A549 (cell line): ENCODE data around the gene CCDC85B. TPM values are rescaled to one million over a fixed set of nuclear protein-coding genes. Genes with fewer than 3 reads are reported as not detected.

Source experiments
- CBX2 ChIP-seq: fragments of 200-600 bp; sonication (generic); IDR thresholded peaks from 2 replicates; pipeline ENCODE4 v1.6.1; 2016; ENCODE audit warnings: low read depth, mild to moderate bottlenecking, borderline replicate concordance
- CEBPB ChIP-seq, 2 experiments: fragments of >200 bp in 1 of 2; sonication (Bioruptor Twin) in 1 of 2; formaldehyde crosslinking in 1 of 2; IDR thresholded peaks; 2 replicates each; pipeline ENCODE4 v1.6.1; 2012 to 2016
- CHD2 ChIP-seq: fragments of 150-350 bp; IDR thresholded peaks from 2 replicates; pipeline ENCODE4 v1.6.1; 2014; ENCODE audit warnings: low read length; ENCODE audit not compliant: partially characterized antibody
- CHD4 ChIP-seq: fragments of 200-600 bp; sonication (generic); IDR thresholded peaks from 2 replicates; pipeline ENCODE4 v1.6.1; 2016; ENCODE audit warnings: antibody characterized with exemption, mild to moderate bottlenecking, borderline replicate concordance
- EHF ChIP-seq: fragments of 250-450 bp; sonication (Bioruptor Pico); IDR thresholded peaks from 2 replicates; pipeline ENCODE4 v1.5.0; 2020; ENCODE audit warnings: mild to moderate bottlenecking
- EHMT2 ChIP-seq: fragments of 200-600 bp; sonication (generic); IDR thresholded peaks from 2 replicates; pipeline ENCODE4 v1.6.1; 2016; ENCODE audit warnings: antibody characterized with exemption, low read depth, mild to moderate bottlenecking, moderate library complexity
- ESRRA ChIP-seq: fragments of 150-350 bp; IDR thresholded peaks from 2 replicates; pipeline ENCODE4 v1.6.1; 2014; ENCODE audit warnings: mild to moderate bottlenecking, low read length, borderline replicate concordance
- FOSL2 ChIP-seq, 2 experiments: fragments of 450-650 bp in 1 of 2; fragments of >200 bp in 1 of 2; sonication (Bioruptor Twin) in 1 of 2; formaldehyde crosslinking; IDR thresholded peaks; 2 replicates each; pipeline versions ENCODE4 v1.5.0 to v1.6.1; 2016 to 2020; ENCODE audit warnings: mild to moderate bottlenecking in 1 of 2, moderate library complexity in 1 of 2
- FOXS1 ChIP-seq: fragments of 250-450 bp; sonication (Bioruptor Pico); IDR thresholded peaks from 2 replicates; pipeline ENCODE4 v1.5.0; 2020; ENCODE audit warnings: mild to moderate bottlenecking, moderate library complexity
- GATA3 ChIP-seq: IDR thresholded peaks from 2 replicates; pipeline ENCODE4 v1.6.1; 2012; ENCODE audit warnings: borderline replicate concordance
- HEYL ChIP-seq: fragments of 250-450 bp; sonication (Bioruptor Pico); IDR thresholded peaks from 2 replicates; pipeline ENCODE4 v1.8.0; 2021; ENCODE audit warnings: mild to moderate bottlenecking, moderate library complexity
- HOXA7 ChIP-seq: fragments of 250-450 bp; sonication (Bioruptor Pico); IDR thresholded peaks from 2 replicates; pipeline ENCODE4 v1.5.0; 2020; ENCODE audit warnings: mild to moderate bottlenecking, moderate library complexity
- HOXB5 ChIP-seq: fragments of 250-450 bp; sonication (Bioruptor Pico); IDR thresholded peaks from 2 replicates; pipeline ENCODE4 v1.5.0; 2020; ENCODE audit warnings: mild to moderate bottlenecking, moderate library complexity
- JUNB ChIP-seq: fragments of >200 bp; sonication (Bioruptor Twin); formaldehyde crosslinking; IDR thresholded peaks from 2 replicates; pipeline ENCODE4 v1.6.1; 2016
- KDM1A ChIP-seq: fragments of 200-600 bp; sonication (generic); IDR thresholded peaks from 2 replicates; pipeline ENCODE4 v1.6.1; 2016; ENCODE audit warnings: low read depth, mild to moderate bottlenecking
- KDM5A ChIP-seq: fragments of 200-600 bp; sonication (generic); IDR thresholded peaks from 2 replicates; pipeline ENCODE4 v1.6.1; 2016; ENCODE audit warnings: antibody characterized with exemption, mild to moderate bottlenecking
- MAFK ChIP-seq: fragments of 450-650 bp; IDR thresholded peaks from 2 replicates; pipeline ENCODE4 v1.6.1; 2014; ENCODE audit not compliant: partially characterized antibody
- MAZ ChIP-seq: fragments of 150-350 bp; IDR thresholded peaks from 2 replicates; pipeline ENCODE4 v1.6.1; 2014; ENCODE audit warnings: antibody characterized with exemption, low read depth, low read length, borderline replicate concordance
- NPAS2 ChIP-seq: fragments of 250-450 bp; sonication (Bioruptor Pico); IDR thresholded peaks from 2 replicates; pipeline ENCODE4 v1.8.0; 2022; ENCODE audit warnings: mild to moderate bottlenecking, moderate library complexity, borderline replicate concordance
- PHF8 ChIP-seq: fragments of 200-600 bp; sonication (generic); IDR thresholded peaks from 2 replicates; pipeline ENCODE4 v1.6.1; 2016; ENCODE audit warnings: low read depth, mild to moderate bottlenecking, antibody characterized with exemption, moderate library complexity, borderline replicate concordance
- POLR2A ChIP-seq: IDR thresholded peaks from 2 replicates; pipeline ENCODE4 v1.6.1; 2012; ENCODE audit warnings: mild to moderate bottlenecking, low read length
- POLR2AphosphoS2 ChIP-seq: conservative IDR thresholded peaks from 2 replicates; pipeline ENCODE4 v1.6.1; 2012; ENCODE audit warnings: low read length, improper control_type of control experiment, inconsistent platforms
- RAD21 ChIP-seq, 2 experiments: fragments of >200 bp in 1 of 2; sonication (Bioruptor Twin) in 1 of 2; formaldehyde crosslinking in 1 of 2; IDR thresholded peaks in 1 of 2; conservative IDR thresholded peaks in 1 of 2; 2 replicates in 1 of 2; 3 replicates in 1 of 2; pipeline ENCODE4 v1.6.1; 2012 to 2018; ENCODE audit warnings: inconsistent platforms in 1 of 2
- RARB ChIP-seq: fragments of 250-450 bp; sonication (Bioruptor Pico); IDR thresholded peaks from 2 replicates; pipeline ENCODE4 v1.8.0; 2021; ENCODE audit warnings: mild to moderate bottlenecking, moderate library complexity
- RCOR1 ChIP-seq: fragments of 150-350 bp; IDR thresholded peaks from 2 replicates; pipeline ENCODE4 v1.6.1; 2014; ENCODE audit warnings: antibody characterized with exemption, low read length, low read depth
- RFX5 ChIP-seq: fragments of 450-650 bp; IDR thresholded peaks from 2 replicates; pipeline ENCODE4 v1.7.1; 2014; ENCODE audit warnings: antibody characterized with exemption, mild to moderate bottlenecking, moderate library complexity
- RNF2 ChIP-seq: fragments of 200-600 bp; sonication (generic); IDR thresholded peaks from 2 replicates; pipeline ENCODE4 v1.6.1; 2016; ENCODE audit warnings: low read depth, mild to moderate bottlenecking, antibody characterized with exemption, moderate library complexity, borderline replicate concordance
- SMC3 ChIP-seq: fragments of >200 bp; sonication (Bioruptor Twin); formaldehyde crosslinking; IDR thresholded peaks from 3 replicates; pipeline ENCODE4 v1.6.1; 2018; ENCODE audit warnings: inconsistent platforms
- SREBF2 ChIP-seq: fragments of 450-650 bp; IDR thresholded peaks from 2 replicates; pipeline ENCODE4 v1.6.1; 2014; ENCODE audit warnings: mild to moderate bottlenecking, moderate library complexity
- TP53 ChIP-seq: fragments of 250-450 bp; sonication (Bioruptor Pico); IDR thresholded peaks from 2 replicates; pipeline ENCODE4 v1.5.0; 2021; ENCODE audit warnings: mild to moderate bottlenecking, moderate library complexity
- ZSCAN20 ChIP-seq: fragments of 250-450 bp; sonication (Bioruptor Pico); IDR thresholded peaks from 2 replicates; pipeline ENCODE4 v1.8.0; 2022; ENCODE audit warnings: mild to moderate bottlenecking, moderate library complexity
- polyA plus RNA-seq, 4 experiments: library from polyadenylated mRNA; depleted of rRNA in 3 of 4; stranded (reverse); fragments of >200 nt; fragmentation: RNase III in 1 of 4; extraction: RNeasy Plus Mini Kit Qiagen cat#74134 plus additional on column Dnase treatment in 1 of 4; gene quantifications; 2 replicates in 3 of 4; 3 replicates in 1 of 4; pipeline ENCODE4 v1.2.3, GENCODE V29; 2011 to 2017
- TF ChIP-seq, protein P1 (sequence below): fragments of >200 bp; sonication (Bioruptor Twin); formaldehyde crosslinking; IDR thresholded peaks from 2 replicates; pipeline ENCODE4 v1.6.1; 2016
- TF ChIP-seq, protein P2 (sequence below): fragments of 250-450 bp; sonication (Bioruptor Pico); IDR thresholded peaks from 2 replicates; pipeline ENCODE4 v1.5.0; 2021; ENCODE audit warnings: mild to moderate bottlenecking, moderate library complexity, borderline replicate concordance
- TF ChIP-seq, protein P3 (sequence below): IDR thresholded peaks from 2 replicates; pipeline ENCODE4 v1.6.1; 2012; ENCODE audit warnings: low read depth, borderline replicate concordance
- TF ChIP-seq, protein P4 (sequence below): fragments of 250-450 bp; sonication (Bioruptor Pico); IDR thresholded peaks from 2 replicates; pipeline ENCODE4 v1.5.0; 2020; ENCODE audit warnings: low read depth, mild to moderate bottlenecking, moderate library complexity
- TF ChIP-seq, protein P5 (sequence below): fragments of >200 bp; sonication (Bioruptor Twin); formaldehyde crosslinking; IDR thresholded peaks from 3 replicates; pipeline ENCODE4 v1.5.1; 2016
- TF ChIP-seq, protein P6 (sequence below): IDR thresholded peaks from 2 replicates; pipeline ENCODE4 v1.6.1; 2012

CCDC85B gene
- polyA plus RNA-seq, 2 of the 4 experiments (the other 2 are of a cell fraction): 7.3 to 27.5 TPM

DNA sequence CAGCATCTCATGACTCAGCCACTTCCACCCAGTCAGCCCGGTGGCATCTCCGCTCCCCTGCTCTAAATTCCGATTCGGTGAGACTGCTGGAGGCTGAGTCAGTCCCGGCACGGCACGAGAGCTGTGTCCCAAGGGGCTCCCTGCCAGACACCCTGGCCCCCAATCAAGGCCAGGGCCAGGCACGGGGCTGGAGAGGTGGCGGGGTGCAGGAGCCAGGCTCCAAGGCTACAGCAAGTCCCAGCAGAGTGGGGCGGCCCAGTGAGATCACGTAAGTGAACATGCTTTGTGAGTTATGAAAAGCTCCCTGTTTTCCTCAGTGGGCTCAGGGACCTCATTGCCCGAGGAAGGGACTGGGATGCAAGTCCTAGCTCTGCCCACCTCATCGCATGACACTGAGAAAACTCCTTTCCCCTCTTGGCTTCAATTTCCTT, 25.4 kb downstream of the CCDC85B start (continued):
- TF ChIP-seq PHF8 (no peak), ZSCAN20 (CRISPR knock-in tag) (no peak), MAZ (no peak), CBX2 (no peak), FOXS1 (CRISPR knock-in tag) (peak; percentile 30; the same call in 1 of the 2 replicates), HEYL (CRISPR knock-in tag) (no peak), CEBPB (IDR thresholded peaks at IDR 0.05) (peak in 1 of 2 experiments; percentile 51; a peak in 1 of 4 replicates), HOXA7 (peak; percentile 70; the same call in 1 of the 2 replicates), RARB (CRISPR knock-in tag) (peak; percentile 42; the same call in 1 of the 2 replicates), TP53 (CRISPR knock-in tag) (peak; percentile 61), CHD2 (no peak), RAD21 (conservative IDR thresholded peaks at IDR 0.05 in 1 of 2, IDR thresholded peaks at IDR 0.05 in 1 of 2) (no peak; a peak in 1 of 5 replicates), KDM5A (no peak), CHD4 (no peak), EHF (no peak), MAFK (peak; percentile 96), RFX5 (no peak), KDM1A (no peak), RNF2 (no peak), ESRRA (no peak), JUNB (peak; percentile 92), SMC3 (0 out of 3 replicates have a peak, but pooled peaks have one; percentile 11), RCOR1 (no peak), SREBF2 (no peak), NPAS2 (CRISPR knock-in tag) (no peak), POLR2AphosphoS2 (no peak), EHMT2 (no peak), HOXB5 (CRISPR knock-in tag) (peak; percentile 51; the same call in 1 of the 2 replicates), POLR2A (no peak), GATA3 (peak; percentile 90), FOSL2 (IDR thresholded peaks at IDR 0.05) (peak; percentile 97), FOSL2 (CRISPR knock-in tag; IDR thresholded peaks at IDR 0.05) (peak; percentile 100)
- TF ChIP-seq, protein P1, sequence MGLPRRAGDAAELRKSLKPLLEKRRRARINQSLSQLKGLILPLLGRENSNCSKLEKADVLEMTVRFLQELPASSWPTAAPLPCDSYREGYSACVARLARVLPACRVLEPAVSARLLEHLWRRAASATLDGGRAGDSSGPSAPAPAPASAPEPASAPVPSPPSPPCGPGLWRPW: no peak
- TF ChIP-seq, protein P2, sequence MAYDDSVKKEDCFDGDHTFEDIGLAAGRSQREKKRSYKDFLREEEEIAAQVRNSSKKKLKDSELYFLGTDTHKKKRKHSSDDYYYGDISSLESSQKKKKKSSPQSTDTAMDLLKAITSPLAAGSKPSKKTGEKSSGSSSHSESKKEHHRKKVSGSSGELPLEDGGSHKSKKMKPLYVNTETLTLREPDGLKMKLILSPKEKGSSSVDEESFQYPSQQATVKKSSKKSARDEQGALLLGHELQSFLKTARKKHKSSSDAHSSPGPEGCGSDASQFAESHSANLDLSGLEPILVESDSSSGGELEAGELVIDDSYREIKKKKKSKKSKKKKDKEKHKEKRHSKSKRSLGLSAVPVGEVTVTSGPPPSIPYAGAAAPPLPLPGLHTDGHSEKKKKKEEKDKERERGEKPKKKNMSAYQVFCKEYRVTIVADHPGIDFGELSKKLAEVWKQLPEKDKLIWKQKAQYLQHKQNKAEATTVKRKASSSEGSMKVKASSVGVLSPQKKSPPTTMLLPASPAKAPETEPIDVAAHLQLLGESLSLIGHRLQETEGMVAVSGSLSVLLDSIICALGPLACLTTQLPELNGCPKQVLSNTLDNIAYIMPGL: no peak
- TF ChIP-seq, protein P3, sequence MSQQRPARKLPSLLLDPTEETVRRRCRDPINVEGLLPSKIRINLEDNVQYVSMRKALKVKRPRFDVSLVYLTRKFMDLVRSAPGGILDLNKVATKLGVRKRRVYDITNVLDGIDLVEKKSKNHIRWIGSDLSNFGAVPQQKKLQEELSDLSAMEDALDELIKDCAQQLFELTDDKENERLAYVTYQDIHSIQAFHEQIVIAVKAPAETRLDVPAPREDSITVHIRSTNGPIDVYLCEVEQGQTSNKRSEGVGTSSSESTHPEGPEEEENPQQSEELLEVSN: peak; percentile 29; the same call in 1 of the 2 replicates
- TF ChIP-seq, protein P4, sequence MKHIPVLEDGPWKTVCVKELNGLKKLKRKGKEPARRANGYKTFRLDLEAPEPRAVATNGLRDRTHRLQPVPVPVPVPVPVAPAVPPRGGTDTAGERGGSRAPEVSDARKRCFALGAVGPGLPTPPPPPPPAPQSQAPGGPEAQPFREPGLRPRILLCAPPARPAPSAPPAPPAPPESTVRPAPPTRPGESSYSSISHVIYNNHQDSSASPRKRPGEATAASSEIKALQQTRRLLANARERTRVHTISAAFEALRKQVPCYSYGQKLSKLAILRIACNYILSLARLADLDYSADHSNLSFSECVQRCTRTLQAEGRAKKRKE: peak; percentile 78
- TF ChIP-seq, protein P5, sequence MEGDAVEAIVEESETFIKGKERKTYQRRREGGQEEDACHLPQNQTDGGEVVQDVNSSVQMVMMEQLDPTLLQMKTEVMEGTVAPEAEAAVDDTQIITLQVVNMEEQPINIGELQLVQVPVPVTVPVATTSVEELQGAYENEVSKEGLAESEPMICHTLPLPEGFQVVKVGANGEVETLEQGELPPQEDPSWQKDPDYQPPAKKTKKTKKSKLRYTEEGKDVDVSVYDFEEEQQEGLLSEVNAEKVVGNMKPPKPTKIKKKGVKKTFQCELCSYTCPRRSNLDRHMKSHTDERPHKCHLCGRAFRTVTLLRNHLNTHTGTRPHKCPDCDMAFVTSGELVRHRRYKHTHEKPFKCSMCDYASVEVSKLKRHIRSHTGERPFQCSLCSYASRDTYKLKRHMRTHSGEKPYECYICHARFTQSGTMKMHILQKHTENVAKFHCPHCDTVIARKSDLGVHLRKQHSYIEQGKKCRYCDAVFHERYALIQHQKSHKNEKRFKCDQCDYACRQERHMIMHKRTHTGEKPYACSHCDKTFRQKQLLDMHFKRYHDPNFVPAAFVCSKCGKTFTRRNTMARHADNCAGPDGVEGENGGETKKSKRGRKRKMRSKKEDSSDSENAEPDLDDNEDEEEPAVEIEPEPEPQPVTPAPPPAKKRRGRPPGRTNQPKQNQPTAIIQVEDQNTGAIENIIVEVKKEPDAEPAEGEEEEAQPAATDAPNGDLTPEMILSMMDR: no peak
- TF ChIP-seq, protein P6, sequence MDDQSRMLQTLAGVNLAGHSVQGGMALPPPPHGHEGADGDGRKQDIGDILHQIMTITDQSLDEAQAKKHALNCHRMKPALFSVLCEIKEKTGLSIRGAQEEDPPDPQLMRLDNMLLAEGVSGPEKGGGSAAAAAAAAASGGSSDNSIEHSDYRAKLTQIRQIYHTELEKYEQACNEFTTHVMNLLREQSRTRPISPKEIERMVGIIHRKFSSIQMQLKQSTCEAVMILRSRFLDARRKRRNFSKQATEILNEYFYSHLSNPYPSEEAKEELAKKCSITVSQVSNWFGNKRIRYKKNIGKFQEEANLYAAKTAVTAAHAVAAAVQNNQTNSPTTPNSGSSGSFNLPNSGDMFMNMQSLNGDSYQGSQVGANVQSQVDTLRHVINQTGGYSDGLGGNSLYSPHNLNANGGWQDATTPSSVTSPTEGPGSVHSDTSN: peak; percentile 75
